GM18526 (cell line): ENCODE results near the gene NEK6.

Experiments used
- POLR2A ChIP-seq: IDR thresholded peaks from 3 replicates; pipeline ENCODE4 v1.6.1; 2011; ENCODE audit not compliant: insufficient read length; ENCODE audit errors: extremely low read depth

Gene NEK6

GRCh38 chr9:124251605-124252378, 6.0 kb upstream of the NEK6 start:
- TF ChIP-seq POLR2A, result no peak

GRCh38 chr9:124254261-124254682, 3.5 kb upstream of the NEK6 start:
- no peak for TF ChIP-seq POLR2A

- TF ChIP-seq POLR2A, result no peak
These were observed 2.5 kb upstream of the NEK6 start for GRCh38 chr9:124255222-124255621.

- no peak for TF ChIP-seq POLR2A
These were observed 1.2 kb upstream of the NEK6 start for GRCh38 chr9:124256517-124257069.

GRCh38 chr9:124257070-124257843, 492 bp upstream of the NEK6 start:
- no peak for TF ChIP-seq POLR2A

GRCh38 chr9:124258607-124259157, 933 bp downstream of the NEK6 start:
- TF ChIP-seq POLR2A, result no peak

- TF ChIP-seq POLR2A, result no peak
These were observed 1.5 kb downstream of the NEK6 start for GRCh38 chr9:124259158-124259808.

- TF ChIP-seq POLR2A, result no peak
These were observed 3.2 kb downstream of the NEK6 start for GRCh38 chr9:124260769-124261603.

- no peak for TF ChIP-seq POLR2A
These were observed 4.2 kb downstream of the NEK6 start for GRCh38 chr9:124261736-124262648.

- no peak for TF ChIP-seq POLR2A
These were observed 4.9 kb downstream of the NEK6 start for GRCh38 chr9:124262649-124262972.

- no peak for TF ChIP-seq POLR2A
These were observed 5.5 kb downstream of the NEK6 start for GRCh38 chr9:124263213-124263612.

GRCh38 chr9:124263800-124264426, 6.2 kb downstream of the NEK6 start:
- TF ChIP-seq POLR2A, result no peak

- TF ChIP-seq POLR2A, result no peak
These were observed 7.1 kb downstream of the NEK6 start for GRCh38 chr9:124264823-124265233.

- no peak for TF ChIP-seq POLR2A
These were observed 7.8 kb downstream of the NEK6 start for GRCh38 chr9:124265551-124265950.
